ENCODE data around the gene LEF1. TPM values are rescaled to one million over a fixed set of nuclear protein-coding genes. Genes with fewer than 3 reads are reported as not detected.

The LEF1 gene
- total RNA-seq, 2 donors from 2014 or later: 2.1 to 3.4 TPM

- no peaks in the 10 kb centered on the region for H3K4me1 ChIP-seq
- H3K27me3 ChIP-seq: no peaks in the 10 kb centered on the region
- H3K4me3 ChIP-seq: no peak overlapping the region
- no peaks in the 10 kb centered on the region for H3K9me3 ChIP-seq
- DNase-seq: peak; percentile 49
- H3K27ac ChIP-seq: no peak overlapping the region
- intact Hi-C loops (cut with DNase I): no loop called here
- H3K9ac ChIP-seq (ENCODE audit: low read depth in 2 of 2, low read length in 2 of 2): no peak overlapping the region
- H3K36me3 ChIP-seq: no peaks in the 10 kb centered on the region
- TF ChIP-seq, protein P1, sequence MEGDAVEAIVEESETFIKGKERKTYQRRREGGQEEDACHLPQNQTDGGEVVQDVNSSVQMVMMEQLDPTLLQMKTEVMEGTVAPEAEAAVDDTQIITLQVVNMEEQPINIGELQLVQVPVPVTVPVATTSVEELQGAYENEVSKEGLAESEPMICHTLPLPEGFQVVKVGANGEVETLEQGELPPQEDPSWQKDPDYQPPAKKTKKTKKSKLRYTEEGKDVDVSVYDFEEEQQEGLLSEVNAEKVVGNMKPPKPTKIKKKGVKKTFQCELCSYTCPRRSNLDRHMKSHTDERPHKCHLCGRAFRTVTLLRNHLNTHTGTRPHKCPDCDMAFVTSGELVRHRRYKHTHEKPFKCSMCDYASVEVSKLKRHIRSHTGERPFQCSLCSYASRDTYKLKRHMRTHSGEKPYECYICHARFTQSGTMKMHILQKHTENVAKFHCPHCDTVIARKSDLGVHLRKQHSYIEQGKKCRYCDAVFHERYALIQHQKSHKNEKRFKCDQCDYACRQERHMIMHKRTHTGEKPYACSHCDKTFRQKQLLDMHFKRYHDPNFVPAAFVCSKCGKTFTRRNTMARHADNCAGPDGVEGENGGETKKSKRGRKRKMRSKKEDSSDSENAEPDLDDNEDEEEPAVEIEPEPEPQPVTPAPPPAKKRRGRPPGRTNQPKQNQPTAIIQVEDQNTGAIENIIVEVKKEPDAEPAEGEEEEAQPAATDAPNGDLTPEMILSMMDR (IDR thresholded peaks at IDR 0.05): no peak
These were observed 96.4 kb downstream of the LEF1 start for GRCh38 chr4:108072300-108072699.

DNA sequence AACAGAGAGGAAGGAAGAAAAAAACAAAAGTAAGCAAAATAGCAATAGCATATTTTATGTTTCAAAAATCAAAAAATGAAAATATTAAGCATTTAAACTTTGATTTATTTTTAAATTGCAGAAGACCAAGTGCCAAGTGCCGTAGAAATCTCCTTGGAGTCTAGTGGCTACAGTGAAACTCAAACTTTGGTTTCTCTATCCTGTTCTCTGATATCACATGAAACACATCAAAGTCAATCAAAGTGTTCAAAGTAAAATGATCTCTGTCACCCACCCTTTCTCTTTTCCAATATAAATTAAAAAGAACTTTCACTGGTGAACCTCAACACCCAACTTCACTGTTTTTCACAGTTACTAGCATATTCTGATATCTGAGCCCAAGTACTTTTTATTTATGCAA, 98.0 kb downstream of the LEF1 start:
- TF ChIP-seq, protein P1 (IDR thresholded peaks at IDR 0.05): no peak

GRCh38 chr4:108068442-108068841, 100.3 kb downstream of the LEF1 start:
- H3K9ac ChIP-seq (ENCODE audit: low read depth in 2 of 2, low read length in 2 of 2): no peak overlapping the region
- H3K4me1 ChIP-seq: no peaks in the 10 kb centered on the region
- H3K27ac ChIP-seq: no peak overlapping the region
- no peak for DNase-seq
- no peaks in the 10 kb centered on the region for H3K27me3 ChIP-seq
- no peak overlapping the region for H3K4me3 ChIP-seq
- no peaks in the 10 kb centered on the region for H3K9me3 ChIP-seq
- intact Hi-C loops (cut with DNase I): no loop called here
- H3K36me3 ChIP-seq: no peaks in the 10 kb centered on the region
- TF ChIP-seq, protein P1 (IDR thresholded peaks at IDR 0.05): no peak

More for the DNA sequence above, 98.0 kb downstream of the LEF1 start:
- intact Hi-C loops (cut with DNase I): no loop called here
- Histone ChIP-seq H3K36me3 (no peaks in the 10 kb centered on the region), H3K27ac (no peak overlapping the region), H3K9ac (ENCODE audit: low read depth in 2 of 2, low read length in 2 of 2) (no peak overlapping the region), H3K27me3 (no peaks in the 10 kb centered on the region), H3K4me1 (no peaks in the 10 kb centered on the region), H3K4me3 (no peak overlapping the region), H3K9me3 (no peaks in the 10 kb centered on the region)
- DNase-seq: no peak

DNA sequence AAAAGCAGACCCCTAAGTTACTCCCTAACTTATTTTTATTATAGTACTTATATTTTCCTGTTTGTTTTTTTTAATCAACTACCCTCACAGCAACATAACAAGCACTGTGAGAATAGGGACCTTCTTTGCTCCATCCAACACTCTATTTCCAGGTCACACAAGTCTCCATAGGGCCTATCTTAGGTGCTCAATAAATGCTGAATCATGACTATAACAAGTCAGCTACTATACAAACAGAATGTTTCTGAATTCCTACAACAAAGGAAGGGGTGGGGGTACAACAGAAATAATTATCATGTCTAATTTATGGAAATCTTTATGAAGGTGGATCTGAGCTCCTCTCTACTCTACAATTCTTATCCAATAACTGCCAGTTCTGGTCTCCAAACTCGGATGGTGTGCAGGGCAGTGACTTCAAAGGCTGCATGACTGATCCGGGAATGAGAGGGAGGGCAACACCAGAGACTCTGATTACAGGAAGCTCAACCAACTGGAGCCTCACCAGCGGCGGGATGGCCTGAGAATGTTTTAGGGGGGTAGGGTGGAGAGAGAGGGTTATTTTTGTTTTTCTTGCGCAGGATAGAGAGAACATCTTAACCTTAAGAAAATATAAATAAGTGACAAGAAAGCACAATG, 107.9 kb downstream of the LEF1 start:
- no peaks in the 10 kb centered on the region for H3K9me3 ChIP-seq
- H3K4me3 ChIP-seq: no peak overlapping the region
- TF ChIP-seq, protein P1 (IDR thresholded peaks at IDR 0.05): no peak
- DNase-seq: no peak
- no peak overlapping the region for H3K9ac ChIP-seq (ENCODE audit: low read depth in 2 of 2, low read length in 2 of 2)
- no peaks in the 10 kb centered on the region for H3K36me3 ChIP-seq
- H3K27me3 ChIP-seq: no peaks in the 10 kb centered on the region
- H3K27ac ChIP-seq: no peak overlapping the region
- intact Hi-C loops (cut with DNase I): no loop called here
- no peaks in the 10 kb centered on the region for H3K4me1 ChIP-seq

DNA sequence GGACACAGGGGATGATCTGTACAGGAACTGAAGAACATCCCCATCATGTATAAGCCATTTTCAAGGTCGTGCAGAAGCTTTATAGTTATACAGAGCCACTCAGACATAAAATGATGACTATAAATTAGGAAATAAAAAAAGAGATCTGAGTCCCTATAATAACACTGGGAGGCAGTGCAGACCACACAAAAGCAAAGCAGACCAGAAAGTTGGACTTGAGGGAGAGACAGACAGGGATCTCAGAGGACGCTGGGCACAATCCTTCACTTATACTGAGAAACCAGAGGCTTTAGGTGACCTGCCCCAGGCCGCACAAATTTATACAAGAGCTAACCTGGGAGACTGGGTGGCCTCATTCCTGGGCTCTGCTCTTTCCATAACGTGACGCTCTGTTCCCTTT, 108.6 kb downstream of the LEF1 start:
- Histone ChIP-seq H3K4me3 (no peak overlapping the region), H3K9me3 (no peaks in the 10 kb centered on the region), H3K27ac (no peak overlapping the region), H3K36me3 (no peaks in the 10 kb centered on the region), H3K4me1 (no peaks in the 10 kb centered on the region), H3K9ac (ENCODE audit: low read depth in 2 of 2, low read length in 2 of 2) (no peak overlapping the region), H3K27me3 (no peaks in the 10 kb centered on the region)
- intact Hi-C loops (cut with DNase I): no loop called here
- no peak for DNase-seq
- TF ChIP-seq, protein P1 (IDR thresholded peaks at IDR 0.05): no peak
